ENCODE measurements around the gene MACROD2. TPM values are rescaled to one million over a fixed set of nuclear protein-coding genes. Genes with fewer than 3 reads are reported as not detected.

Gene MACROD2
- total RNA-seq, 1 donor, result 1.7 TPM

DNA sequence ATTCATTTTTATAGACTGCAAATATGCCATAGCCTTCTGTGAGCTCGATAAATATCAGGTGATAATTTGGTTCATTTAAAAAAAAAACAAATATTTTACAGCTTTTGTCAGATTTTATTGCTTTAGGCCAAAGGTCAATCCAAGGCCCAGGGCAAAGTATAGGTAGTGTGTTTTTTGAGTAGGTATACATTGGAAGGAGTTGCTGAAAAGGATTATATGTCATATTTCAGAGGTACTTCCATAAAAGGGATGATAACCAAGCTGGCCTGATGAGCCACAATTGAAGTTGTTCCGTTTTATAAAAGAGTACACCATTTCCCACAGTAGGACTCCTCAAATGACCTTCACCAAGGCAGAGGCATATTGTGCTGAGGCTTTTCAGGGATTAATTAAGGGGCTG, 794.9 kb downstream of the MACROD2 start:
- no peaks in the 10 kb centered on the region for H3K9me3 ChIP-seq (ENCODE audit: low read depth, low read length)
- H3K4me3 ChIP-seq (ENCODE audit: low read length), result no peak overlapping the region
- no peaks in the 10 kb centered on the region for H3K4me1 ChIP-seq (ENCODE audit: insufficient read depth, low read length)
- H3K27me3 ChIP-seq (ENCODE audit: insufficient read depth, low read length), result no peaks in the 10 kb centered on the region

DNA sequence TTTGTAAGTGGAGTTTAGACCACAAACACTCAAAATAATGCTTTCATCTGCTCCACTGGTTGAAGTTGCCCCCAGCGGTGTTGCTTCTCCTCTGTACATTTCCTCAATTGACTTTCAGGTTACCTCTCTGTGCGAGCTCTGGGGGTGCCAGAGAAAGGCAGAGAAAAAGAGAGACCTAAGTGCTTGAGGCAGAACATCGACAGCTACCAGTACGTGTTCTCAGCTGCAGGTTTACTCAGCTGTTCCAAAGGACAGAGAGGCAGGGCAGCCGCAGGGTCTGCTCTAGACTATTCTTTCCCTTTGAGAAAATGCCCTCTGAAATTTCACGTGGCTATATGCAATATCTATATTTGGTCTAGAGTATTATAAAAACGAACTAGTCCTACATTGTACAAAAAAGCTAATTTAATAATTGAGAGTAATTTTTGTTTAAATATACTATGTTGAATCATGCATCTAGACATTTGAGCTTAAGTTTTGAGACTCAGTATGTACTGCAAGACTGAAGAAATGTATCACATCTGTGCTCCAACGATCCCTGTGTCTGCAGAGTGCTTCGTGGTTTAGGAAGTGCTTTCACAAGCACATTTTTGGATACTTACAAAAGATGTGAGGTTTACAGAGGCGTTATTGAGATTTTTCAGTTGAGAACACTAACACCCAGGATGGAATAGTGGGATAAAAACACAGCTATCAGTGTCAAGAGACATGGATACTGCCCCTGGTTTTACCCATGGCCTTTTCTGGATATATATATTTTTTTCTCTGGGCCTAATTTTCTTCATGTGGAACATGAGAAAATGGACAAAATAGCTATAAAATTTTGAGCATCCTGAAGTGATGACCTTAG, 795.7 kb downstream of the MACROD2 start:
- Histone ChIP-seq H3K9me3 (ENCODE audit: low read depth, low read length) (no peaks in the 10 kb centered on the region), H3K4me3 (ENCODE audit: low read length) (no peak overlapping the region), H3K4me1 (ENCODE audit: insufficient read depth, low read length) (no peaks in the 10 kb centered on the region), H3K27me3 (ENCODE audit: insufficient read depth, low read length) (no peaks in the 10 kb centered on the region)

GRCh38 chr20:14792915-14793314, 797.6 kb downstream of the MACROD2 start:
- Histone ChIP-seq H3K4me1 (ENCODE audit: insufficient read depth, low read length) (no peaks in the 10 kb centered on the region), H3K27me3 (ENCODE audit: insufficient read depth, low read length) (no peaks in the 10 kb centered on the region), H3K4me3 (ENCODE audit: low read length) (no peak overlapping the region), H3K9me3 (ENCODE audit: low read depth, low read length) (no peaks in the 10 kb centered on the region)

GRCh38 chr20:14799545-14800216, 804.4 kb downstream of the MACROD2 start:
- Histone ChIP-seq H3K4me1 (ENCODE audit: insufficient read depth, low read length) (no peaks in the 10 kb centered on the region), H3K27me3 (ENCODE audit: insufficient read depth, low read length) (no peaks in the 10 kb centered on the region), H3K4me3 (ENCODE audit: low read length) (no peak overlapping the region), H3K9me3 (ENCODE audit: low read depth, low read length) (no peaks in the 10 kb centered on the region)

DNA sequence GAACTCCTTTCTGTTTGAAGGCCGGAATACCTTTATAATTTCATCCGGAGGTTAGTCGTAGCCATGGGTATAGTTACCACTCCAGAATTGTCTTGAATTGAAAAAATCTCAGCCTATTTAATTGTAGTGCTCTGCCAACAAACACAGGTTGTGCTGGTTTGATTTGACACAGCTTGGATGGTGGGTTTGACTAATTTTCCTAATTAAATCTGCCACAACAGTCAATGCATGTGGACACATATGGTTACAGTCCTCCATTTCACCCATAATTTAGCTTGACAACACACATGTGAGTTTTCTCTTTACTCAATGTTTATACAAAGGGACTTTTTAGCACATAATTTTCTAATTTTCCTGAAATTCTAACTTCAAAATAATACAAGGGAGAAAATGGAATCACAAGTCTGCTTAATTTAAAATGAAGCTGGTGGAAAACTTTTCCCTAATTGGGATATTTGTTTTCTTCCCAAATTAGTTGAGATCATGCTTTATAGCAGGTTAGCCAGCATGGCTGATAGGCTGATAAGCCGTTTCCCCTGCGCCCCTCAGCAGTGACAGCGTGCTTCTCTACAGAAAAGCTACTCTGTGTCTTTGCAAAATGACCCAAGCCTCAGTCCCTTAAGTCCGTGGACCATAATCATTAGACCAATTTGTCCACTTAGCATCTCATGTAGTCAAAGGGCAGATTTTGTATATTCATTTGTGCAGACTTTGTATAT, 805.5 kb downstream of the MACROD2 start:
- Histone ChIP-seq H3K9me3 (ENCODE audit: low read depth, low read length) (no peaks in the 10 kb centered on the region), H3K4me3 (ENCODE audit: low read length) (no peak overlapping the region), H3K27me3 (ENCODE audit: insufficient read depth, low read length) (no peaks in the 10 kb centered on the region), H3K4me1 (ENCODE audit: insufficient read depth, low read length) (no peaks in the 10 kb centered on the region)

DNA sequence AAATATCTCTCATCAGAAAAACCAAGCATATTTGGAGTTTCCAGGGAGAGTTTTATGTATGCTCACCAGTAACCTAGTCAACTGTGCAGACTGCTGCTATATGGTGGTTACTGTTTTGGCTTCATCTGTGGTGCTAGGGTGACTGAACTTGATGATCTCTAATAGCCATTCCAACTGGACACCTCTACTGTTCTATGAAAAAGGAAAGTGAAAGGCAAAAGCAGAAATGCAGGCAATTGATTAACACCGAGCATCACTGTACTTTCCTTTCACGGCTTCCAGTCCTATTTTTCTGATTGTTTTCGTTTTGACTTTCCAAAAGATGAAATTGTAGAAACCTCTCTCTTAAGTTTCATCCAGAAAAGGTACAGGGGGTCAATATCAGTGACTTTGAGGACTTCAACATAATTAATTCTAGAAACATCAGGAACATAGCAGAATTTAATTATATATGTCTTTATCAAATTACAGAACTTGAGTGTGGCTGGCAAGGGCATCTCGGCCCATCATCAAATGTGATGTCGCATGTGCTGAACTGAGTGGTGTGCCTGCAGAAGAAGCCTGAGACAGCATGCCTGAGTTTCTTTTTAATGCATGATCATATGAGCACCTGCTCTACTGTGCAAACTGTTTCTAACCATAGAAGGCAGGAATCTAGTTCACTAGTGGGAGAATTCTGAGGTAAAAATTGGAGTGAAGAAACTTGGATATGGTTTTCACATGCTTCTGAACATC, 806.4 kb downstream of the MACROD2 start:
- H3K9me3 ChIP-seq (ENCODE audit: low read depth, low read length), result no peaks in the 10 kb centered on the region
- H3K4me3 ChIP-seq (ENCODE audit: low read length), result no peak overlapping the region
- no peaks in the 10 kb centered on the region for H3K4me1 ChIP-seq (ENCODE audit: insufficient read depth, low read length)
- no peaks in the 10 kb centered on the region for H3K27me3 ChIP-seq (ENCODE audit: insufficient read depth, low read length)

DNA sequence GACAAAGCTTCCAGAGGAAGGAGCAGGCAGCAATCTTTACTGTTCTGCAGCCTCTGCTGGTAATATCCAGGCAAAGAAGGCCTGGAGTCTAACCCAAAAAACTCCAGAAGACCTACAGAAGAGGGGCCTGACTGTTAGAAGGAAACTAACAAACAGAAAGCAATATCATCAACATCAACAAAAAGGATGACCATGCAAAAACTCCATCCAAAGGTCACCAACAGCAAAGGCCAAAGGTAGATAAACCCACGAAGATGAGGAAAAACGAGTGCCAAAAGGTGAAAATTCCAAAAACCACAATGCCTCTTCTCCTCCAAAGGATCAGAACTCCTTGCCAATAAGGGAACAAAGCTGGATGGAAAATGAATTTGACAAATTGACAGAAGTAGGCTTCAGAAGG, 811.9 kb downstream of the MACROD2 start:
- Histone ChIP-seq H3K9me3 (ENCODE audit: low read depth, low read length) (no peaks in the 10 kb centered on the region), H3K4me3 (ENCODE audit: low read length) (no peak overlapping the region), H3K27me3 (ENCODE audit: insufficient read depth, low read length) (no peaks in the 10 kb centered on the region), H3K4me1 (ENCODE audit: insufficient read depth, low read length) (no peaks in the 10 kb centered on the region)

DNA sequence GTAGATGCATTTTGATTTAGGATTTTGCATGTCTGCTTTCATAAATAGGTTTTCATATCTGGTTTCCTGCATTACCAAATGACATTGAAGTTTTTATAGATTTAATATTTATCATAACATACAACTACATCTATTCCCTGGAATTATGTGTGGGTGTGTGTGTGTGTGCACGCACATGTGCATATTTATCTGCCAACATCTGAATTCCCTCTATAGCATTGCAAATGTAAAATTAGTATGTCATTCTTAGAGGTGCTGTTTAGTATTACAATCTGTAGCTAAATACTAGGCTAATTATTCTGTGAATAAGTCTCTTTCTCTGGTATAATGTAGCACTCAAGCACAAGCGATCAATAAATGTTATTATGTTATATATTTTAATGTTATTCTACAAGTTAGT, 820.0 kb downstream of the MACROD2 start:
- no peaks in the 10 kb centered on the region for H3K9me3 ChIP-seq (ENCODE audit: low read depth, low read length)
- no peaks in the 10 kb centered on the region for H3K27me3 ChIP-seq (ENCODE audit: insufficient read depth, low read length)
- no peak overlapping the region for H3K4me3 ChIP-seq (ENCODE audit: low read length)
- H3K4me1 ChIP-seq (ENCODE audit: insufficient read depth, low read length), result no peaks in the 10 kb centered on the region

- H3K9me3 ChIP-seq (ENCODE audit: low read depth, low read length), result no peaks in the 10 kb centered on the region
- H3K4me3 ChIP-seq (ENCODE audit: low read length), result no peak overlapping the region
- no peaks in the 10 kb centered on the region for H3K27me3 ChIP-seq (ENCODE audit: insufficient read depth, low read length)
- no peaks in the 10 kb centered on the region for H3K4me1 ChIP-seq (ENCODE audit: insufficient read depth, low read length)
Observed at GRCh38 chr20:14816471-14816870, 821.2 kb downstream of the MACROD2 start.

DNA sequence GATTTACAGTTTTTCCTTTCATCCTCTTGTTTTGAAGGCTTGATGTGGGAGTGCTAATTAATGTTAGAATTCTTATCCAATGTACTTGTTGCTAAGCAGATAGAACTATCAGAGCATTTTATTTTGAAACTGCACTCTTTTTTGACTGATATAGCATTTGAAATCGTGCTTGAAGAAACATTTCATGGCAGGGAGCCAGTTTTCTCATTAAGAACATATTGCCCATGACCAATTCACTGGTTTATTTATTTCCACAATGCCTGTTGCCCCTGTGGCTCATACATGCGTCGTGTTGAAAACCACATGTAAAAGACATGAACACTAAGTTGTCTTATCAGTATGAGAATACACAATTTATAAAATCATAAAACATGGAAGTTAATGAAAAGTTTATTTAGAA, 821.8 kb downstream of the MACROD2 start:
- Histone ChIP-seq H3K4me3 (ENCODE audit: low read length) (no peak overlapping the region), H3K9me3 (ENCODE audit: low read depth, low read length) (no peaks in the 10 kb centered on the region), H3K4me1 (ENCODE audit: insufficient read depth, low read length) (no peaks in the 10 kb centered on the region), H3K27me3 (ENCODE audit: insufficient read depth, low read length) (no peaks in the 10 kb centered on the region)

GRCh38 chr20:14820771-14821170, 825.5 kb downstream of the MACROD2 start:
- no peaks in the 10 kb centered on the region for H3K27me3 ChIP-seq (ENCODE audit: insufficient read depth, low read length)
- H3K4me3 ChIP-seq (ENCODE audit: low read length), result no peak overlapping the region
- H3K4me1 ChIP-seq (ENCODE audit: insufficient read depth, low read length), result no peaks in the 10 kb centered on the region
- no peaks in the 10 kb centered on the region for H3K9me3 ChIP-seq (ENCODE audit: low read depth, low read length)

DNA sequence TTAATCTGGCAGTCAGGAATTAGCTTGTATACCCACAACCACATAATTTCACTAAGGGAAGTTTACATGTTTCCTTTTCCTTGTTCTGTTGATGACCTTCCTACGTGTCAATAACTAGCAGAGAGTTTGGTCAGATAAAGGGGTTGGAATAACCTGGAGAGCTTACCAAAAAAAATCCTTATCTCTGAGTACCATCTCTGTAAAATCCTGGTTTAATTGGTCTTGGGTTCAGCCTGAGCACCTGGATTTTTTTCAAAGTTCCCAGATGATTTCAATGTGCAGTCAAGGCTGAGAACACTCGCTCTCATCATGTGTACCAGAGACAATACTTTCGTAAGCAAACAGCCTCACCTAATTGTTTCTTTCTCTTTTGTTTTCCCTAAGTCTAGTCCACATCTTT, 825.9 kb downstream of the MACROD2 start:
- Histone ChIP-seq H3K4me3 (ENCODE audit: low read length) (no peak overlapping the region), H3K9me3 (ENCODE audit: low read depth, low read length) (no peaks in the 10 kb centered on the region), H3K27me3 (ENCODE audit: insufficient read depth, low read length) (no peaks in the 10 kb centered on the region), H3K4me1 (ENCODE audit: insufficient read depth, low read length) (no peaks in the 10 kb centered on the region)

DNA sequence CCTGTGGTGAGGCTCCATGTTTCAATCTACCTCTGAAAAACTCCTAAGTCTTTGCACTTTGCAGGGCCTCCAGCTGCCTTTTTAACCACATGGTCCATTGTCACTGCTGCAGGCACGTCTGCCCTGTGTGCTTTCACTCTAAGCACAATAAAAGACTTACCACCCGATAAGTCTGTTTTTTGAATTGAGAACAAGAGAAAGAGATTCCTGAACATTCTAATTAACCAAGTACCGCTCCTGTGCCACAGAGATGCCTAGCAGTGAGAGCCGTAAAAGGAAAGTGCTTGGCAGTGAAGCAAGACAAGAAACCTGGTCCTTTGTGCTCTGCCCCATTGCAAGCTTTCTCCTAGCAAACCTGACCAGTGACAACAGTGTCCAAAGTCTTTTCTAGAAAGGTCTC, 829.7 kb downstream of the MACROD2 start:
- Histone ChIP-seq H3K4me1 (ENCODE audit: insufficient read depth, low read length) (no peaks in the 10 kb centered on the region), H3K4me3 (ENCODE audit: low read length) (no peak overlapping the region), H3K27me3 (ENCODE audit: insufficient read depth, low read length) (no peaks in the 10 kb centered on the region), H3K9me3 (ENCODE audit: low read depth, low read length) (no peaks in the 10 kb centered on the region)

DNA sequence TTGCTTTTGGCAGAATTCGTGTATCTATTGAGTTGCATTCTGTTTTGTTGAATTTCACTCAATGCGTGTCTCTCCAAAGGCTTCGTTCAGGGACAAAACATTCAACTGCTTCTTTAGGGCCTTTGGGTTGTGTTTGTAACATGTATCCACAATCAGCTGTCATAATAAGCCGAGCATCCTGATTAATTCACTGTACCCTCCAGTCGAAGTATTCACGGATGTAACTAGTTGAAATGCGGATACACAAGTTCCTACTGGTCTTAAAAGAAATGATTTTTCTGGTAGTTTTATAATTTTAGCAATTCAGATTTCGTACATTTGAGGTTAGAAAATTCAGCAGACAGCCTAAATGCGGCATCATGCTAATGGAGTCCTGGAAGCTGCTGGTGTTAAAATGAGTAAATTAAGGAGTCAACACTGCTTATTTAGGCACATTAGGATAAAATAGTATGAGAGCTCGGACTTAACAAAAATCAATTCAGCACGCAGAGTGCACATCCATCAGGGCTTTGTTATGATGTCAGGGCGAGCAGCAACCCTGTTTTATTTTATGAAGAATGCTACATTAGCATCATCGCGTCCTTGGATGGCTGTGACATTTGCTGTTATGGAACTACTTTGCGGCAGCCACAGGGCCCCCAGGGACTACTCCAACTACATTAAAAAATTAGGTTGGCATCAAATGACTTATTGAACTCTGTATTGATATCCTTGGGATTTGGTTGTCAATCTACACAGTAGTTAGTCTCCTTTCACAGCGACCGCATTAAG, 831.4 kb downstream of the MACROD2 start:
- no peaks in the 10 kb centered on the region for H3K4me1 ChIP-seq (ENCODE audit: insufficient read depth, low read length)
- H3K9me3 ChIP-seq (ENCODE audit: low read depth, low read length), result no peaks in the 10 kb centered on the region
- no peaks in the 10 kb centered on the region for H3K27me3 ChIP-seq (ENCODE audit: insufficient read depth, low read length)
- H3K4me3 ChIP-seq (ENCODE audit: low read length), result no peak overlapping the region
